GM18505 (cell line): ENCODE results near the gene RIOK1.

Source experiments
- ATAC-seq: cut with Tn5 transposase; IDR thresholded peaks from one replicate; pipeline ENCODE4 v1.9.1; 2021; ENCODE audit not compliant: unreplicated experiment
- POLR2A ChIP-seq: IDR thresholded peaks from 4 replicates; pipeline ENCODE4 v1.6.1; 2011; ENCODE audit warnings: borderline replicate concordance; ENCODE audit not compliant: insufficient read depth, insufficient read length; ENCODE audit errors: extremely low read depth

RIOK1 gene

DNA sequence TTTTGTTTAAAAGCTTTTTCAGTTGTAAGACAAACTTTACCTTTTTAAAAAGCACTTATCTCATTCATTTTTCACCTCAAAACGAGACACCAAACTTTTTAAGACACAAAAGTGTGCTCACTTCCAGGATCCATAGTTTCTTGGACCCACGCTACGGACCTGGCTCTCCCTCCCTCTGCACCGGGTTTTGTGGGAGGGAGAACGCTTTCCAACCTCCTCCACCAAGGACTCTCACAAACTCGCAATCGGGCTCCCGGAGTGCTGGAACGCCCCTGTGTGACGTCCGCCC is 502 bp upstream of the RIOK1 start:
- no peak for TF ChIP-seq POLR2A
- ATAC-seq = no peak

GRCh38 chr6:7390226-7390878 is 744 bp downstream of the RIOK1 start:
- no peak for ATAC-seq

GRCh38 chr6:7391151-7391550 is 1.5 kb downstream of the RIOK1 start:
- no peak for ATAC-seq
- TF ChIP-seq POLR2A = no peak

More at GRCh38 chr6:7390226-7390878, 744 bp downstream of the RIOK1 start:
- TF ChIP-seq POLR2A = no peak

DNA sequence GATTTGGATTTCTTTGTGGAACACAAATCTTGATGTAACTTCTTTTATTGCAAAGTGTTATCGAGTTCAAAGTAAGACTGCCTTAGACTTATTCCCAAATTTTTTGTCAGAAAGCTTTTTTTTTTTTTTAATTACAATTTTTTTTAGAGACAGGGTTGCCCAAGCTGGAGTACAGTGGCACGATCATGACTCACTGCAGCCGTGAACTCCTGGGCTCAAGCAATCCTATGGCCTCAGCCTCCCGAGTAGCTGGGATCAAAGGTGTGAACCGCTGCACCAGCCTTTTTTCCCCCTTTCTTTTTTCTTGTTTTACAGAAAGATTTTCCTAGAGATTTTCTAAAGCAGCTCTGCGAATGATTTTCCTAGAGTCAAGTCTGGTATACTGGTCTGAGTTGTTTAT is 2.8 kb downstream of the RIOK1 start:
- ATAC-seq = no peak
- no peak for TF ChIP-seq POLR2A

DNA sequence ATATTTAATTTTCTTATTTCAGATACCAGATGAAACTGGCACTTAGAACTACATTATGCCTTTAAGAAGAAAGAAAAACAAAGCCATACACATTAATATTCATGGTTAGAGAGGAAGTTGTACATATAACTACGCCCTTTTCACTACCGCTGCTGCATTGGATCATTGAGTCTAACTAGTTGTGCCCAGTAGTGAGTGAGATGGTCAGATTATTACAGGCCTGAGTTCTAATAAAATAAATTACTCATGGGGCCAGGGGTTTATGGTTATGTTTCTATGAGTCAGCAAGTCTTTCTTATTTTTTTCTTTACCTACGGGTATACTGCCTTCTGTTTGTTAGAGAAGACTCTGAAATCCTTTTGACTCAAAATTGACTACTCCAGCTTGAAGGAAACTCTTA is 11.5 kb downstream of the RIOK1 start:
- no peak for TF ChIP-seq POLR2A
- ATAC-seq = no peak

DNA sequence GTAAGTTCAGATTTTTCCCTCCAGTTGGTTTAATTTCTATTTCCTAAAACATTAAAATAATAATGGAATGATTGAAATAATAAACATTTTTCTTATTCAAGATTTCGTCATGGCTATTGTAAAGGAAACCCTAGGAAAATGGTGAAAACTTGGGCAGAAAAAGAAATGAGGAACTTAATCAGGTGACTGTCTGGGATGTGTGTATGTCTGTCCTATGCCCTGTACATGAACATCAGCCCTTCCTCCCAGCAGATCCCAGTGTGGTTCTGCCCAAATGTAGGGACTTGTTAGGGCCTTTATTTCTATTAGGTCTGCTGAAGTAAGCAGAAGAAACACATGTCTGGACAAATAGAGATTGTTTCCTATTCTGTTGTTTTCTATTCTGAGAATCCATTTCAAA is 13.1 kb downstream of the RIOK1 start:
- TF ChIP-seq POLR2A = no peak
- no peak for ATAC-seq

DNA sequence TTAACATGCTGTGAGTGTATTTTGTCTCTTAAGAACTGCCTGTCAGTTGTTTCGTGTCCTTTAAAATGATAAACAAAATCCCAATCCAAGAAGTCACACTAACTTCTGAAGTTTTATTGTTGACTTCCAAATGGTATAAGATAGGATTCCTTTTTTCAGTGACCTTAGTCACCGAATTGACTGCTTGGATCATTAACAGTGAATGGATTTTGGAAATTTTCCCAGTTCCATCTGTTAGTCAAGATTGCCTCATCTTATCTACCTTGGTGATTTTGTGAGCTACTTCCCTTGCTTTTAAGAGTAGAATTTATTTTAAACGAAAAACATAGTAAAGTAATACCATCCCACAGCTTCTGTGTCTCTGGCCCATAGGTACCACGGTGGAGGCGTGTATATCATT is 14.9 kb downstream of the RIOK1 start:
- TF ChIP-seq POLR2A = no peak
- no peak for ATAC-seq

DNA sequence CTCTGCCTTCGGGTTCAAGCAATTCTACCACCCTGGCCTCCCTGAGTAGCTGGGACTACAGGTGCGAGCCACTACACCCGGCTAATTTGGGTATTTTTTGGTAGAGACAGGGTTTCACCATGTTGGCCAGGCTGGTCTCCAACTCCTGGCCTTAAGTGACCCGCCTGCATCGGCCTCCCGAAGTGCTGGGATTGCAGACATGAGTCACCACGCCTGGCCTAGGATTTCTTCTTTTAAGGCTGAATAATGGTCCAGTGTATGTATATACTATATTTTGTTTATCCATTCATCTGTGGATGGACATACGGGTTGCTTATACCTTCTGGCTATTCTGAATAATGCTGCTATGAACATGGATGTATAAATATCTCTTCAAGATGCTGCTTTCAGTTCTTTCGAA is 17.1 kb downstream of the RIOK1 start:
- no peak for ATAC-seq

GRCh38 chr6:7409740-7410139 is 20.1 kb downstream of the RIOK1 start:
- no peak for ATAC-seq
- no peak for TF ChIP-seq POLR2A

More for the DNA sequence above, 17.1 kb downstream of the RIOK1 start:
- no peak for TF ChIP-seq POLR2A

DNA sequence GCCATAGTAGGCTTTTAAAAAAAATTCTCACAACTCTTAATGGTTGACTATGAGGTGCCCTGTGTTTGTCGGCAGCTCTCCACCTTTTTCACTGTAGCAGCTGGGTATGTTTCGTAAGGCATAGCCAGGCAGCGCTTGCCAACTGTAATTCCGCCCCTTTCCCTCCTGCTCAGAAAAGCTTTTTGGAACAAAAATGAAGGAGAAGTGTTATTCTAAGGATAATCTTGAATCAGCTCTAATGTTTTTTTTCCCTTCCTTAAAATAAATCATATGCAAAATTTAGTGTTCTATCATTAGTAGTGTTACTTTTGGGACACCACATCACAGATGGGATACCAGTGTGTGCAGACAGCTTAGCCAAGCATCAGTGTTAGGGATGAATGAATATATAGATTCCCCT is 21.2 kb downstream of the RIOK1 start:
- no peak for TF ChIP-seq POLR2A
- ATAC-seq = no peak

GRCh38 chr6:7411328-7411727 is 21.7 kb downstream of the RIOK1 start:
- ATAC-seq = no peak
- TF ChIP-seq POLR2A = no peak

GRCh38 chr6:7413151-7413823 is 23.7 kb downstream of the RIOK1 start:
- no peak for TF ChIP-seq POLR2A
- ATAC-seq = no peak

DNA sequence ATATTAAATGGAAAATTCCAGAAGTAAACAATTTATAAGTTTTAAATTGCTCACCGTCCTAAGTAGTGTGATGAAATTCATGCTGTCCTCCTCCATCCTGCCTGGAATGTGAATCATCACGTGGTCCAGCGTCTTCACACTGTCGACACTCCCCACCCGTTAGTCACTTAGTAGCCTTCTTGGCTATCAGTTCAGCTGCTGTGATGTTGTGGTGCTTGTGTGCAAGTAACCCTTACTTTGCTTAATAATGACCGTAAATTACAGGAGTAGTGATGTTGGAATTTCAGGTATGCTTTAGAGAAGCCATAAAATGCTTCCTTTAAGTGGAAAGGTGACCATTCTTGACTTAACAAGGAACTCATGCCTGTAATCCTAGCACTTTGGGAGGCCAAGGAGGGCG is 25.2 kb downstream of the RIOK1 start:
- no peak for TF ChIP-seq POLR2A
- no peak for ATAC-seq

- no peak for ATAC-seq
- no peak for TF ChIP-seq POLR2A
These were observed 28.1 kb downstream of the RIOK1 start for GRCh38 chr6:7417684-7418083.

- no peak for ATAC-seq
These were observed 28.8 kb downstream of the RIOK1 start for GRCh38 chr6:7418238-7418905.

GRCh38 chr6:7419065-7419464 is 29.5 kb downstream of the RIOK1 start:
- ATAC-seq = no peak

More at GRCh38 chr6:7418238-7418905, 28.8 kb downstream of the RIOK1 start:
- TF ChIP-seq POLR2A = no peak

More at GRCh38 chr6:7419065-7419464, 29.5 kb downstream of the RIOK1 start:
- no peak for TF ChIP-seq POLR2A
